CD4-positive, alpha-beta T cell (primary cell): Measurements from ENCODE around the gene CTRB1. TPM values are rescaled to one million over a fixed set of nuclear protein-coding genes. Genes with fewer than 3 reads are reported as not detected.
"Not testable (repeated sequence)": the region's sequence is repeated elsewhere in the genome, so short reads cannot be mapped to it uniquely, and the experiment has no call there.

Experiments
- ATAC-seq: fragments of 200-7000 bp; cut with Tn5 transposase; one replicate; pipeline ENCODE4 v1.10.0; 2022; ENCODE audit warnings: mild to moderate bottlenecking; ENCODE audit not compliant: poor library complexity
- CTCF ChIA-PET: fragments of 350-600 bp; sonication (Branson Sonifier 250); formaldehyde crosslinking; loops from one replicate; lab custom pipeline; 2021; ENCODE audit warnings: antibody characterized with exemption, inconsistent platforms; lab: Charles Lee
- POLR2A ChIA-PET: fragments of 350-600 bp; sonication (Branson Sonifier 250); formaldehyde crosslinking; loops from one replicate; lab custom pipeline; 2021; ENCODE audit warnings: antibody characterized with exemption, inconsistent platforms; lab: Charles Lee
- DNase-seq, 14 experiments: peaks; one replicate each; pipeline ENCODE4 v3.0.0-alpha.2; 2013 to 2020; ENCODE audit warnings: mixed read lengths in 2 of 14
- H3K27ac ChIP-seq, 2 donors: one replicate each; pipeline versions ENCODE4 v1.5.1 to v1.7.0; 2013; ENCODE audit warnings: low read length in 2 of 2, low read depth in 1 of 2, mild to moderate bottlenecking in 1 of 2
- H3K27me3 ChIP-seq, 2 experiments: 1 replicate in 1 of 2; 2 replicates in 1 of 2; pipeline versions ENCODE4 v1.6.1 to v1.7.0; 2013; ENCODE audit warnings: low read length in 2 of 2, control low read depth in 1 of 2, mild to moderate bottlenecking in 1 of 2, moderate library complexity in 1 of 2; ENCODE audit not compliant: insufficient read depth in 2 of 2, control insufficient read depth in 1 of 2
- H3K36me3 ChIP-seq: one replicate; pipeline ENCODE4 v1.6.1; 2013; ENCODE audit warnings: low read length, control low read depth; ENCODE audit not compliant: insufficient read depth
- H3K4me1 ChIP-seq: one replicate; pipeline ENCODE4 v1.6.1; 2013; ENCODE audit warnings: low read length, control low read depth; ENCODE audit not compliant: insufficient read depth
- H3K4me3 ChIP-seq: one replicate; pipeline ENCODE4 v1.5.1; 2013; ENCODE audit warnings: mild to moderate bottlenecking, low read length, moderate library complexity
- H3K9me3 ChIP-seq, 2 experiments: 1 replicate in 1 of 2; 2 replicates in 1 of 2; pipeline versions ENCODE4 v1.6.1 to v1.7.0; 2013; ENCODE audit warnings: low read length in 2 of 2, mild to moderate bottlenecking in 2 of 2, control low read depth in 1 of 2, moderate library complexity in 1 of 2; ENCODE audit not compliant: control insufficient read depth in 1 of 2, insufficient read depth in 1 of 2
- H3K27ac Mint-ChIP-seq: one replicate; pipeline ENCODE4 v1.8.0; 2020; ENCODE audit warnings: mixed read lengths
- H3K27me3 Mint-ChIP-seq: one replicate; pipeline ENCODE4 v1.8.0; 2021; ENCODE audit warnings: mixed read lengths
- H3K36me3 Mint-ChIP-seq: one replicate; pipeline ENCODE4 v1.8.0; 2021; ENCODE audit warnings: low read depth, mixed read lengths
- H3K4me1 Mint-ChIP-seq: one replicate; pipeline ENCODE4 v1.8.0; 2021; ENCODE audit warnings: low read depth, mixed read lengths
- H3K4me3 Mint-ChIP-seq: one replicate; pipeline ENCODE4 v1.8.0; 2020; ENCODE audit warnings: mild to moderate bottlenecking, mixed read lengths
- H3K9me3 Mint-ChIP-seq: one replicate; pipeline ENCODE4 v1.8.0; 2020; ENCODE audit warnings: mixed read lengths
- CTCF ChIP-seq: fragments of 200-600 bp; IDR thresholded peaks from one replicate; pipeline ENCODE4 v1.8.0; 2022; ENCODE audit warnings: antibody characterized with exemption, mild to moderate bottlenecking
- intact Hi-C, 2 experiments: fragments of 100-400 bp; cut with DNase I in 1 of 2; cut with micrococcal nuclease in 1 of 2; formaldehyde crosslinking; loops; one replicate each; pipeline versions ENCODE4 v1.15.1 to v1.9.0; 2023 to 2025; cut with DNase I, micrococcal nuclease
- total RNA-seq, 174 experiments: library from RNA in 2 of 174; stranded (reverse) in 2 of 174; gene quantifications; one replicate each; pipeline ENCODE4 v1.2.3 and lab custom pipeline; 2021 to 2026

The CTRB1 gene
- total RNA-seq, 2 experiments from 2014 or later, result not detected

- H3K4me1 ChIP-seq, result no peaks in the 10 kb centered on the region
- no peak overlapping the region for H3K27ac ChIP-seq
- H3K4me1 Mint-ChIP-seq, result no peaks in the 10 kb centered on the region
- no peak overlapping the region for H3K27ac Mint-ChIP-seq
- ChIA-PET POLR2A (no interaction called here), CTCF (no interaction called here)
- no peak for TF ChIP-seq CTCF
- H3K9me3 ChIP-seq, result no peaks in the 10 kb centered on the region
- ATAC-seq (no peak), DNase-seq (no peak)
- H3K36me3 ChIP-seq, result no peaks in the 10 kb centered on the region
- H3K4me3 ChIP-seq, result no peak overlapping the region
- H3K27me3 Mint-ChIP-seq, result no peaks in the 10 kb centered on the region
- H3K36me3 Mint-ChIP-seq, result no peaks in the 10 kb centered on the region
- intact Hi-C loops, result no loop called here
- no peak overlapping the region for H3K4me3 Mint-ChIP-seq
- H3K9me3 Mint-ChIP-seq, result no peaks in the 10 kb centered on the region
- no peaks in the 10 kb centered on the region for H3K27me3 ChIP-seq
Measured at GRCh38 chr16:75208861-75209505, 9.8 kb upstream of the CTRB1 start.

- DNase-seq, H3K27me3 ChIP-seq, H3K36me3 Mint-ChIP-seq, H3K4me3 Mint-ChIP-seq, H3K27me3 Mint-ChIP-seq, H3K9me3 ChIP-seq, POLR2A ChIA-PET, H3K9me3 Mint-ChIP-seq, H3K27ac ChIP-seq, ATAC-seq, H3K4me1 ChIP-seq, H3K36me3 ChIP-seq, H3K27ac Mint-ChIP-seq, CTCF ChIA-PET, H3K4me3 ChIP-seq, H3K4me1 Mint-ChIP-seq, intact Hi-C loops: not testable (repeated sequence)
Measured at GRCh38 chr16:75209514-75209913, 9.3 kb upstream of the CTRB1 start.

DNA sequence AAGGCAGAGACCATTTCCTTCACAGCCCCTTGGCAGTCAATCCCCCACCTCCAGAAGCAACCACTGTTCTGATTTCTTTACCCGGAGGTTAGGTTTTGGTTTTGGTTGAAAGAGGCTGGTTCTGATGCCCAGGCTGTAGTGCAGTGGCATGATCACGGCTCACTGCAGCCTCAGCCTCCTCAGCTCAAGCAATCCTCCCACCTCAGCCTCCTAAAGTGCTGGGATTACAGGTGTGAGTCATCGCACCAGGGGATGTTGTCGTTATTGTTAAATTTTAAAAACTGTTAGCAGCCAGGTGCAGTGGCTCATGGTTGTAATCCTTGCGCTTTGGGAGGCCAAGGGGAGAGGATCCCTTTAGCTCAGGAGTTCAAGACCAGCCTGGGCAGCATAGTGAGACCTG, 8.8 kb upstream of the CTRB1 start:
- Mint-ChIP-seq H3K4me3 (no peak overlapping the region), H3K9me3 (no peaks in the 10 kb centered on the region), H3K4me1 (no peaks in the 10 kb centered on the region), H3K27ac (no peak overlapping the region), H3K36me3 (no peaks in the 10 kb centered on the region), H3K27me3 (no peaks in the 10 kb centered on the region)
- Histone ChIP-seq H3K36me3 (no peaks in the 10 kb centered on the region), H3K4me1 (no peaks in the 10 kb centered on the region), H3K27me3 (no peaks in the 10 kb centered on the region), H3K4me3 (no peak overlapping the region), H3K9me3 (no peaks in the 10 kb centered on the region), H3K27ac (no peak overlapping the region)
- ChIA-PET POLR2A (no interaction called here), CTCF (interaction anchor here (0.7 kb wide), 1 partner anchor 11 kb away, joined by 5 read pairs; no protein-coding TSS in a partner anchor)
- TF ChIP-seq CTCF, result no peak
- no peak for ATAC-seq
- intact Hi-C loops, result no loop called here
- DNase-seq, result no peak

DNA sequence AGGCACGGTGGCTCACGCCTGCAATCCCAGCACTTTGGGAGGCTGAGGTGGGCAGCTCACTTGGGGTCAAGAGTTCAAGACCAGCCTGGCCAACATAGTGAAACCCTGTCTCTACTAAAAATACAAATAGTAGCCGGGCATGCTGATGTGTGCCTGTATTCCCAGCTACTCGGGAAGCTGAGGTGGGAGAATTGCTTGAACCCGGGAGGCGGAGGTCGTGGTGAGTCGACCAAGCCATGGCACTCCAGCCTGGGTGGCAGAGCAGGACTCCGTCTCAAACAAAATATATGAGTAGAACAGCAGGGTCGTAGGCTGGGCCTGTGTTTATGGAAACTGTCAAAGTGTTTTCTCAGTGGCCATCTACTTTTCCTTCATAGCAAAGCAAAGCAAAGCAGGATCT, 7.5 kb upstream of the CTRB1 start:
- H3K4me1 Mint-ChIP-seq, POLR2A ChIA-PET, ATAC-seq: not testable (repeated sequence)

More for the DNA sequence above, 7.5 kb upstream of the CTRB1 start:
- H3K27me3 Mint-ChIP-seq, H3K27me3 ChIP-seq, DNase-seq, H3K4me3 Mint-ChIP-seq, intact Hi-C loops, H3K36me3 Mint-ChIP-seq, H3K4me1 ChIP-seq, H3K4me3 ChIP-seq, H3K27ac ChIP-seq, H3K27ac Mint-ChIP-seq, H3K9me3 Mint-ChIP-seq, H3K9me3 ChIP-seq, H3K36me3 ChIP-seq: not testable (repeated sequence)
- CTCF ChIA-PET, result interaction anchor here (0.6 kb wide), 1 partner anchor 183 kb away, joined by 3 read pairs; no protein-coding TSS in a partner anchor
